Calu3 (cell line): ENCODE measurements around the gene SKI. TPM values are rescaled to one million over a fixed set of nuclear protein-coding genes. Genes with fewer than 3 reads are reported as not detected.

Experiments
- BruUV-seq: library from RNA; stranded (reverse); fragments of 400-500 nt; replicated peaks from 2 replicates; lab custom pipeline; 2021; lab: Mats Ljungman, UMichigan
- CTCF ChIA-PET: fragments of 300-600 bp; sonication (Branson Sonifier 250); formaldehyde crosslinking; loops from one replicate; lab custom pipeline; 2022; ENCODE audit warnings: antibody characterized with exemption; lab: Charles Lee
- DNase-seq: peaks from one replicate; pipeline ENCODE4 v3.0.0; 2022
- H3K27ac Mint-ChIP-seq: one replicate; pipeline ENCODE4 v1.8.0; 2022; ENCODE audit warnings: mixed read lengths; ENCODE audit not compliant: unreplicated experiment
- H3K27me3 Mint-ChIP-seq: one replicate; pipeline ENCODE4 v1.8.0; 2022; ENCODE audit warnings: mixed read lengths; ENCODE audit not compliant: unreplicated experiment
- H3K36me3 Mint-ChIP-seq: one replicate; pipeline ENCODE4 v1.8.0; 2022; ENCODE audit warnings: mild to moderate bottlenecking, moderate library complexity, mixed read lengths; ENCODE audit not compliant: insufficient read depth, unreplicated experiment
- H3K4me1 Mint-ChIP-seq: one replicate; pipeline ENCODE4 v1.8.0; 2022; ENCODE audit warnings: mild to moderate bottlenecking, low read depth, mixed read lengths; ENCODE audit not compliant: unreplicated experiment
- H3K4me3 Mint-ChIP-seq: one replicate; pipeline ENCODE4 v1.8.0; 2022; ENCODE audit warnings: mild to moderate bottlenecking, low read depth, moderate library complexity, mixed read lengths; ENCODE audit not compliant: unreplicated experiment
- H3K9me3 Mint-ChIP-seq: one replicate; pipeline ENCODE4 v1.8.0; 2022; ENCODE audit warnings: low read depth, mixed read lengths; ENCODE audit not compliant: unreplicated experiment
- CTCF ChIP-seq: fragments of 200-600 bp; IDR thresholded peaks from one replicate; pipeline ENCODE4 v1.8.0; 2022; ENCODE audit warnings: antibody characterized with exemption; ENCODE audit not compliant: unreplicated experiment
- intact Hi-C: fragments of 100-400 bp; cut with micrococcal nuclease; formaldehyde crosslinking; loops from one replicate; pipeline ENCODE4 v1.10.0; 2022; ENCODE audit not compliant: unreplicated experiment
- total RNA-seq: library from RNA; stranded (reverse); gene quantifications from 2 replicates; pipeline ENCODE4 v1.2.3, GENCODE V29; 2022

Gene SKI
- total RNA-seq, 1 experiment from 2014 or later = 33.8 TPM

GRCh38 chr1:2198571-2198970 is 29.5 kb upstream of the SKI start:
- no peak for TF ChIP-seq CTCF
- no peak overlapping the region for H3K27ac Mint-ChIP-seq
- intact Hi-C loops = loop anchor here (5.0 to 10.0 kb wide), 3 partner anchors 114 to 346 kb away; no protein-coding TSS in a partner anchor
- no peaks in the 10 kb centered on the region for H3K9me3 Mint-ChIP-seq
- peak overlapping the region; percentile 77 for H3K4me3 Mint-ChIP-seq
- CTCF ChIA-PET = interaction anchor here (0.6 to 0.9 kb wide), 4 partner anchors 36 to 517 kb away, joined by 3 to 4 read pairs (median 3); partner anchors contain the start of genes MORN1 and RER1
- H3K36me3 Mint-ChIP-seq = peaks cover 25% of the 10 kb centered on the region
- DNase-seq = no peak
- H3K4me1 Mint-ChIP-seq = no peaks in the 10 kb centered on the region
- no TSS peak for BruUV-seq
- no peaks in the 10 kb centered on the region for H3K27me3 Mint-ChIP-seq

GRCh38 chr1:2199042-2199810 is 28.9 kb upstream of the SKI start:
- DNase-seq = peak; percentile 72
- intact Hi-C loops = loop anchor here (5.0 to 10.0 kb wide), 3 partner anchors 113 to 346 kb away; no protein-coding TSS in a partner anchor
- H3K36me3 Mint-ChIP-seq = peaks cover 19% of the 10 kb centered on the region
- CTCF ChIA-PET = interaction anchor here (0.6 to 1.4 kb wide), 8 partner anchors 9 to 518 kb away, joined by 3 to 6 read pairs (median 3); partner anchors contain the start of genes MORN1, PANK4 and RER1
- BruUV-seq = no TSS peak
- H3K9me3 Mint-ChIP-seq = no peaks in the 10 kb centered on the region
- TF ChIP-seq CTCF = no peak
- H3K4me3 Mint-ChIP-seq = peak overlapping the region; percentile 77
- H3K27ac Mint-ChIP-seq = peak overlapping the region; percentile 71
- H3K4me1 Mint-ChIP-seq = no peaks in the 10 kb centered on the region
- no peaks in the 10 kb centered on the region for H3K27me3 Mint-ChIP-seq

- H3K27ac Mint-ChIP-seq = no peak overlapping the region
- intact Hi-C loops = no loop called here
- peaks cover 13% of the 10 kb centered on the region for H3K36me3 Mint-ChIP-seq
- TSS peak; percentile 39 for BruUV-seq
- DNase-seq = no peak
- H3K9me3 Mint-ChIP-seq = no peaks in the 10 kb centered on the region
- H3K4me3 Mint-ChIP-seq = peak overlapping the region; percentile 77
- H3K4me1 Mint-ChIP-seq = no peaks in the 10 kb centered on the region
- CTCF ChIA-PET = interaction anchor here (0.6 to 1.4 kb wide), 3 partner anchors 11 to 12 kb away, joined by 3 to 6 read pairs (median 3); no protein-coding TSS in a partner anchor
- TF ChIP-seq CTCF = no peak
- no peaks in the 10 kb centered on the region for H3K27me3 Mint-ChIP-seq
These were observed 27.7 kb upstream of the SKI start for GRCh38 chr1:2200308-2200943.

- Mint-ChIP-seq H3K36me3 (peaks cover 13% of the 10 kb centered on the region), H3K9me3 (no peaks in the 10 kb centered on the region), H3K27ac (no peak overlapping the region), H3K27me3 (no peaks in the 10 kb centered on the region), H3K4me1 (no peaks in the 10 kb centered on the region), H3K4me3 (no peak overlapping the region)
- DNase-seq = no peak
- BruUV-seq = no TSS peak
- CTCF ChIA-PET = no interaction called here
- intact Hi-C loops = no loop called here
- TF ChIP-seq CTCF = no peak
These were observed 27.1 kb upstream of the SKI start for GRCh38 chr1:2201062-2201461.
